ENCODE measurements around the gene PFN3.
"Not testable (repeated sequence)": the region's sequence is repeated elsewhere in the genome, so short reads cannot be mapped to it uniquely, and the experiment has no call there.

PFN3 gene

DNA sequence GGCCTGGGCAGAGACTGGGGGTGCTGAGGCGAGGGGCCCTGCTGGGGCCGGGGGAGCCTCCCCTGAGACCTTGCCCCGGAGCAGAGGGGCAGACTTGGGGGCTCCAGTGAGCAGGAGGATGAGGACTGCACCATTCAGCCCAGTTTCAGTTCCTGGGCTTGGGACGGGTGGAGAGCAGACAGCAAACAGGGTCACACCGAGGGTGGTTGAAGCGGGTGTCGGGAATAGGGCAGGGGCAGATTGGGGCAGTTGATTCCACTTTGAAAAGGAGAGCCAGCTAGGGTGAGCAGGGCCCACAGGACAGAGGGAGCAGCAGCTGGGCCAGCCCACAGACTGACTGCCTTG is 30.5 kb upstream of the PFN3 start:
- no peaks in the 10 kb centered on the region for H3K27me3 Mint-ChIP-seq
- H3K36me3 Mint-ChIP-seq (ENCODE audit: low read depth), result peaks cover 66% of the 10 kb centered on the region
- peak overlapping the region; percentile 97 for H3K27ac Mint-ChIP-seq
- H3K9me3 Mint-ChIP-seq, result no peaks in the 10 kb centered on the region
- peaks cover 86% of the 10 kb centered on the region for H3K4me1 Mint-ChIP-seq (ENCODE audit: low read depth)
- H3K4me3 Mint-ChIP-seq, result peak overlapping the region; percentile 95

DNA sequence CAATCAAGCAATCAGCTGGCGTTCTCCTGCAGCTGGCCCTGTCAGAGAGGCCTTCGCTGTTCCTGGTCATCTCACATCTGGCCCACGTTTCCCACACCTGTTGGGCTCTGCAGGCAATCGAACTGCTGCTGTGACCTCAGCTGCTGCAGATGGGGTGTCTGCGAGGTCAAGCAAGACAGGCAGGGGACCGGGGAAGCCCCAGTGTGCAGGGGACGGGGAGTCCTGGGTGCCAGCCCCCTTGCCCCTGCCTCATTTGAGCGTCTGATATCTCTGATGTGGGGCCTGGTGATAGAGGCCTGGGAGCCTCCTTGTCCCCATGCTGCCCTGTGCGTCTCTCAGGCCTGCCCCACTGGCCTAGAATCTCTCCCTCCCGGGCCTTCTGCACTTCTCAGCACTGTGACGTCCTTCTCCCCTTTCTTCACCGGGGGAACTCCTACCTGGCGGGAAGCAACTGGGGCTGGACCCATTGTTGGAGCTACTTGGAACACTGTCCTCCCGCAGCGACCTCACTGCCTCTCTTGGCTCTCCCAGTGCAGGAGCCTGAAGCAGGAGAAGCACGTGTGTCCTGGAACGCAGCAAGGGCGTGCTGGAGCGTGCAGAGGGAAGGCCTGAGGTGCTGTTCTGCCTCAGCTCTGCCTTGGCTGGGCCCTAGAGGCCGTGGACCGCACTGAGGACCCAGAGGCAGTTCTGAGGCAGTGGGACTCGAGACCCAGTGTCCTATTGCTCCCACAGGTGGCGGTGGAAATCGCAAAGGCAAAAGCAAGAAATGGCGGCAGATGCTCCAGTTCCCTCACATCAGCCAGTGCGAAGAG is 29.9 kb upstream of the PFN3 start:
- Mint-ChIP-seq H3K27ac (peak overlapping the region; percentile 97), H3K9me3 (no peaks in the 10 kb centered on the region), H3K27me3 (no peaks in the 10 kb centered on the region), H3K36me3 (ENCODE audit: low read depth) (peaks cover 60% of the 10 kb centered on the region), H3K4me1 (ENCODE audit: low read depth) (peaks cover 85% of the 10 kb centered on the region), H3K4me3 (peak overlapping the region; percentile 95)

DNA sequence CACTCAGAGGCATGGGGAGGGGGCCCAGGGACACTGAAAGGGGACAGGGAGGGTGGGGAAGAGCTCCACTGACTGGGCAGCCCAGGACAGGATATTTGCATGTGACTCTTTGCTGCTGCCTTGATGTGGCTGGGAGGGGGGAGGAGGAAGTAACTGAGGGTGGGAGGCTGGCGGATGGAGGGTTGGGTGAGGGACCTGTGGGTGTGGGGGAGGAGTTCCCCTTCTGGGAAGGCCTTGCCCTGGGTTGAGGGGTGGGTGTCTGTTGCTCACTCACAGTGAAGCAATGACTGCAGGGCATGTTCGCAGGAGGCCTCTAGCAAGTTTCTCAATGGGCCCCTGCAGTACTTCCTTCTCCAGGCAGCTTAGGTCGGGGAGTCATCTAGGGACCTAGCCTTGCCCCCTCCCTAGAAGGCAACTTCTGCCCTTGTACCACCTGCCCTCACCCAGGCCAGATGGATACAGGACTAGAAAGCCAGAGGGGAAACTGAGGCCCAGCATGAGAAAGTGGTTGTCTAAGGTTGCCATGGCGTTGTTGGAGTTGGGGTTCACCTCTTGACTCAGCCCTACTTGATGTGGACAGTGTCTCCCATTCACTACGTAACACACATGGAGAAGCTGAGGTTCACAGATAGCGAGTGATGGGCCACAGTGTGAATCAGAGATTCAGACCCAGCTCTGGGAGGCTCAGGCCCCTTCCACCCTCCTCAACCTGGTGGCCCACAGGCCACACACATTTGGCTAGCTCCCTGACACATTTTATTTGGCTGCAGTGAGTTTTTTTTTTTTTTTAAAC is 29.0 kb upstream of the PFN3 start:
- Mint-ChIP-seq H3K4me1 (ENCODE audit: low read depth) (peaks cover 86% of the 10 kb centered on the region), H3K9me3 (no peaks in the 10 kb centered on the region), H3K4me3 (peak overlapping the region; percentile 95), H3K36me3 (ENCODE audit: low read depth) (peaks cover 51% of the 10 kb centered on the region), H3K27me3 (no peaks in the 10 kb centered on the region), H3K27ac (peak overlapping the region; percentile 97)

DNA sequence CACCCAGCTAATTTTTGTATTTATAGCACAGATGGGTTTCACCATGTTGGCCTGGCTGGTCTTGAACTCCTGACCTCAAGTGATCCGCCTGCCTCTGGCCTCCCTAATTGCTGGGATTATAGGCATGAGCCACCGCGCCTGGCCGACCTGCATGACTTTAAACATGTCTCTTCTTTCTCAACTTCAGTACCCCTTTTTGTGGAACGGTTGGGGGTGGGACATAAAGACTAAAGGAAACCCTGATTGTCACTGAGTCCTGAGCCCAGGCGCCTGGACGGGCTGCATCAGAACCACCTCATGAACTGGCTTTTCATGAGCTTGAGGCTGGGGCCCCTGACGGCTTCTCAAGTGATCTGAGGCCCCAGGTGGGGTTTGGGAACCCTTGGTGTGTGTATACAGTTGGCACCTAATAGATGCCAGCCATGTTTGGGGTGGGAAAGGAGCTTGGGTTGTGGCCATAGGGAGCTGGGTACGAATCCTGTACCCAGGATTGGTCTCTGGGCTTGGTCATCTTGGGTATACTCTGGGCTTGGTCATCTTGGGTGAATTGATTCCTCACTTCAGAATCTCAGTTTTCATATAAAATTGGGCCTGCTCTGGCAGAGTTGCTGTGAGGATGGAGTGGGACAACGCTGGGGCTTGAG is 28.2 kb upstream of the PFN3 start:
- no peaks in the 10 kb centered on the region for H3K9me3 Mint-ChIP-seq
- peak overlapping the region; percentile 95 for H3K4me3 Mint-ChIP-seq
- peaks cover 43% of the 10 kb centered on the region for H3K36me3 Mint-ChIP-seq (ENCODE audit: low read depth)
- H3K27me3 Mint-ChIP-seq, result no peaks in the 10 kb centered on the region
- peak overlapping the region; percentile 97 for H3K27ac Mint-ChIP-seq
- H3K4me1 Mint-ChIP-seq (ENCODE audit: low read depth), result peaks cover 80% of the 10 kb centered on the region

DNA sequence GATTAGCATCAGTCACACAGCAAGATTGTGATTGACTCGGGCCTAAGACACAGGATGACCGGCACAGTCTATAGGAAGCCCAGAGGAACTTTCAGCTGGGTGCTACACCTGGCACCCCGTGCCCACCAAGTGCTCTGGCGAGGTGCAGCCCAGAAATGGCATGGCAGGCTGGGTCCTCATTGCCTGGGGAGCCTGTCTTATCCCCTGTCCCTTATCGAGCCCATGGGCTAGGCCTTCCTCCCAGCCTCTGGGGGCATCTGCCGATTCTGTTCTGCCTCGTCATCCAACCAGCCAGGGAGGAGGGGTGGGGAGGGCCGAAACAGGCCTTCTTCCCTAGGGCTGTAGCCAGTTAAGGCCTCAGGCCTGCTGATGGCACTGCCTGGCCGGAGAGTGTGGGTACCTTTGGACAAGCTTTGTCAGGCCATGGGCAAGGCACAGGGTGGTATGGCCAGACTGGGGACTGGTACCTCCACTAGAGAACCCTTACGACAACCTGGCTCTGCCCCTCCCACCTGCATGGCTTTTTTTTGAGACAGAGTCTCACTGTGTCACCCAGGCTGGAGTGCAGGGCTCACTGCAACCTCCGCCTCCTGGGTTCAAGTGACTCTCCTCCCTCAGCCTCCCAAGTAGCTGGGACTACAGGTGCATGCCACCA is 27.6 kb upstream of the PFN3 start:
- Mint-ChIP-seq H3K4me3 (peak overlapping the region; percentile 95), H3K9me3 (no peaks in the 10 kb centered on the region), H3K4me1 (ENCODE audit: low read depth) (peaks cover 73% of the 10 kb centered on the region), H3K27me3 (no peaks in the 10 kb centered on the region), H3K36me3 (ENCODE audit: low read depth) (peaks cover 38% of the 10 kb centered on the region), H3K27ac (peak overlapping the region; percentile 97)

DNA sequence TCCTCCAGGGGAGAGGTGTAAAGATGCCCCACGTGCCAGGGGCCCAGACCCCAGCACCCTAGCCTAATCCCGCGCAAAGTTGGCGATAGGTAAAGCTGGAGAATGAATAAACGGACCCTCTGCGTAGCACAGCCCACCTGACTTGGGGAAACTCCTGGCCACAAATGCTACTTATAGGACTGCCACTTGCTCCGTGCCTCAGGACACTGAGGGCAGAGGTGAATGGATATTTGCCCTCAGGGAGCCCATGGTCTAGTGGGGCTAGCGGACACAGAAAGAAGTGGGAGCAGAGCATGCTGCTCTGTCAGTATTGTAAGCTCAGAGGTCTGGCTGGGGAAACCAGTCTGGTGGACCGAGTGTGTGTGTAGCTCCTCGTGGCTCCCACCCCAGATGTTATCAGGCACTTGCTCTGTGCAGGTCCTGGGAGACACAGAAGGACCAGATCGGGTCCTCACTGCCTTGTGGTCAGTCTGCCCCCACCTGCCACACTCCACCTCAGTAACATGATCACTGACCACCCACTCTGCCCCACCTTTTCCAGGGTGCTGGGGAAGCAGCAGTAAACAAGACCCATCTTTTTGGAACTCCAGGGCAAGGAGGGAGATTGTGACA is 26.9 kb upstream of the PFN3 start:
- Mint-ChIP-seq H3K4me3 (peak overlapping the region; percentile 95), H3K27me3 (no peaks in the 10 kb centered on the region), H3K36me3 (ENCODE audit: low read depth) (peaks cover 38% of the 10 kb centered on the region), H3K27ac (peak overlapping the region; percentile 97), H3K4me1 (ENCODE audit: low read depth) (peaks cover 66% of the 10 kb centered on the region), H3K9me3 (no peaks in the 10 kb centered on the region)

DNA sequence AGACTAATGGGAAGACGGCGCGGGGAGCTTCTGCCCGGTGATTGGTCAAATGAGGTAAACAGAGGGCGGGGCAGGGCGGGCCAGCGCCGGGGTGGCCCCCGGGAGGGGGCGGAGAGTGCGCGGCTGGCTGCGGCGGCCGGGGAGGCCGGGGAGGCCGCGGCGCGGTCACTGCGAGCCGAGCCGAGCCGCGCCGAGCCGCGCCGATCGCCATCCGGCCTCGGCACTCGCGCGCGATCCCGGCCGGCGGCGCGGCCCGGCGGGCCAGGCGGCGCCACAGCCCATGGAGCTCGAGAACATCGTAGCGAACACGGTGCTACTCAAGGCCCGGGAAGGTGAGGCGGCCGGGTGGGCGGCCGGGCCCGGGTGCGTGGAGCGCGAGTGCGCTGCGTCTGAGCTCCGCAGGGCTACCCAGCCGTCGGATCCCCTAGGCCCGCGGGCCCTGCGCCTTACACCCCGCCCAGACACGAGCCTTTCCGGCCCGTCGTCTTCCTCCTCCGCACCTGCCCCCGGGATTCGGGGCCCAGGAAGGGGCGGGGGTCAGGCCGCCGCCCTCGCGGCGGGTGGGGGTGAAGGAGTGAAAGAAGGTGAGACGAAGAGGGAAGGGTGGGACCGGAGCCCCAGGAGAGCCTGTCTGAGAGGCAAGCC is 26.2 kb upstream of the PFN3 start, which contains the start of gene GRK6:
Gene GRK6 (plus strand): TSS at position 111 of the 645 bp plus-strand sequence. CDS start 170 bp downstream, at position 281.
- peak within 1 kb of the TSS; percentile 95 for H3K4me3 Mint-ChIP-seq
- no peaks in the 10 kb centered on the region for H3K27me3 Mint-ChIP-seq
- H3K27ac Mint-ChIP-seq, result peak within 1 kb of the TSS; percentile 97
- H3K9me3 Mint-ChIP-seq, result no peaks in the 10 kb centered on the region
- H3K4me1 Mint-ChIP-seq (ENCODE audit: low read depth), result peaks cover 60% of the 10 kb centered on the region
- peaks cover 37% of the 10 kb centered on the region for H3K36me3 Mint-ChIP-seq (ENCODE audit: low read depth)

DNA sequence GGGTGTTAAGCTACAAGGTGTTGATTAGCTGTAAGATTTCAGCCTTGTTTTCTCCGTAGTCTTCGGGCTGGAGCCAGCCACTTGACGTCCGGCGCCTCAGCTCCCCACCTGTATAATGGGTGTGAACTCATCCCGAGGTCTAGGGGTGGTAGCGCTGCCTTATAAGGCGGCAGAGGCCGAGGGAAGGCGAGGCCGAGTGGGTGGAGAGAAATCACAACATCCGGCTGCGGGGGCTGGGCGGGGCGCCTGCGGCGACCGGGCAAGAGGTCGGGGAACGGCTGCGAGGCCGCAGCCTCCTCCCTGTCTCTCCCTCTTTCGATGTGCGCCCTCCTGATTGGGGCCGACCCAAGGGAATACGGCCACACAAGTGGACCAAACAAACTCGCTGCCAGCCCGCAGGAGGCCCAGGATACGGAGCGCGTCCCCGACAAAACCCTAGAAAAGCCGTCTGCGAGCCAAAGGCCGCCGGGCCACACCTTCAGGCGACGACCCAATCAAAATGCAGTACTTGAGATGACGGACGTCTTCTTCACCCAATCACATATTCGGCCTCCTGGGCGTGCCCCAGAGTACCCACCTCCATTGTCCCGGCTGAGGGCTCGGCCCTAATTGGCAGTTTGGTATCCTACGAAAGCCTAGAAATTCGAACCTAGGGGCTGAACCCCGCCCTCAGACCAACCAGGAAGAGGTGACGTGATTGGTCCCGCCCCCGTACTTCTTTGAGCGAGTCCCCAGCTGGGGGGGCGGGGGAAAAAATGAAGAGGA is 25.5 kb upstream of the PFN3 start:
- Mint-ChIP-seq H3K4me3 (peak overlapping the region; percentile 85), H3K9me3 (no peaks in the 10 kb centered on the region), H3K27me3 (no peaks in the 10 kb centered on the region), H3K36me3 (ENCODE audit: low read depth) (peaks cover 31% of the 10 kb centered on the region), H3K4me1 (ENCODE audit: low read depth) (peaks cover 53% of the 10 kb centered on the region), H3K27ac (peak overlapping the region; percentile 94)

DNA sequence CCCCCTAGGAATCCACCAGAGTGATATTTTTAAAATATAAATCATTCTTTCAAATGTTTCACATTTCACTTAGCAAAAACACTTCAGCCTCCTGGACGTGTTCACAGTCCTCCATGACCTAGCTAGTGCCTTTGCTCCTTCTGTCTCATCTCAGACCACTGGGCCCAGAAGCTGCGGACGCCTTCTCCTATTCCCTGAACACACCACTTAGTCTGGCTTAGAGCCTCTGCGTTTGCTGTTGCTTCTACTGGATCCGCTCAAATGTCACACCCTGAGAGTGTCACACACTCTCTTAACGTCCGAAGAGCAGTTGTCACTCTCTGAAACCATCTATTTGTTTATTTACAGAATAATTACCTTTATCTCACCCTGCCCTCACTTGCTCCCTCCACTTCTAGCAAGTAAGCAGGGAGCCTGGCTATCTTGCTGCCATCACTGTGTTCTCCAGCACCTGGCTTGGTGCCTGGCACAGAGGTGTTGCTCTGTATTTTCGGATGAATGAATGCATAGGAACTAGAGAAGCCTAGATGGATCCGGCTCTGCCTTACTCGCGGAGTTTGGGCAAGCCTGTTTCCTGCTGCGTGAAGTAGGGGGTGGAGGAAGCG is 24.8 kb upstream of the PFN3 start:
- peaks cover 24% of the 10 kb centered on the region for H3K36me3 Mint-ChIP-seq (ENCODE audit: low read depth)
- peaks cover 46% of the 10 kb centered on the region for H3K4me1 Mint-ChIP-seq (ENCODE audit: low read depth)
- no peaks in the 10 kb centered on the region for H3K9me3 Mint-ChIP-seq
- peak overlapping the region; percentile 85 for H3K4me3 Mint-ChIP-seq
- H3K27ac Mint-ChIP-seq, result peak overlapping the region; percentile 94
- H3K27me3 Mint-ChIP-seq, result no peaks in the 10 kb centered on the region

DNA sequence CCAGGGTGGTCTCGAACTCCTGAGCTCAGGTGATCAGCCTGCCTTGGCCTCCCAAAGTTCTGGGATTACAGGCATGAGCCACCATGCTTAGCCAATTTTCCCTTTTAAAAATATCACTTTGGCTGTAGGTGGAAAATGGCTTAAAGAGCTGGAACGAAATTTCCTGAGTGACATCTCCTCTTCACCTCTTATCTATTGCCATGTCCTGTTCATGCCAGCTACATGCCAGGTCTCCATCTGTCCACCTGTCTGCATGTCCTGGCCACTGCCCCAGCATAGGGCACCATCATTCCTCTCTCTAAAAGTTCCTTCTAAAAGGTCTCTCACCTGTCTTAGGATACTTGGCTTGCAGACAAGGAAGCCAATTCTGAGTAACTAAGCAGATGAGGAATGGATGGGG is 23.2 kb upstream of the PFN3 start:
- Mint-ChIP-seq H3K27me3 (no peaks in the 10 kb centered on the region), H3K27ac (no peak overlapping the region), H3K4me1 (ENCODE audit: low read depth) (peaks cover 29% of the 10 kb centered on the region), H3K9me3 (no peaks in the 10 kb centered on the region), H3K36me3 (ENCODE audit: low read depth) (peaks cover 8% of the 10 kb centered on the region), H3K4me3 (no peak overlapping the region)

DNA sequence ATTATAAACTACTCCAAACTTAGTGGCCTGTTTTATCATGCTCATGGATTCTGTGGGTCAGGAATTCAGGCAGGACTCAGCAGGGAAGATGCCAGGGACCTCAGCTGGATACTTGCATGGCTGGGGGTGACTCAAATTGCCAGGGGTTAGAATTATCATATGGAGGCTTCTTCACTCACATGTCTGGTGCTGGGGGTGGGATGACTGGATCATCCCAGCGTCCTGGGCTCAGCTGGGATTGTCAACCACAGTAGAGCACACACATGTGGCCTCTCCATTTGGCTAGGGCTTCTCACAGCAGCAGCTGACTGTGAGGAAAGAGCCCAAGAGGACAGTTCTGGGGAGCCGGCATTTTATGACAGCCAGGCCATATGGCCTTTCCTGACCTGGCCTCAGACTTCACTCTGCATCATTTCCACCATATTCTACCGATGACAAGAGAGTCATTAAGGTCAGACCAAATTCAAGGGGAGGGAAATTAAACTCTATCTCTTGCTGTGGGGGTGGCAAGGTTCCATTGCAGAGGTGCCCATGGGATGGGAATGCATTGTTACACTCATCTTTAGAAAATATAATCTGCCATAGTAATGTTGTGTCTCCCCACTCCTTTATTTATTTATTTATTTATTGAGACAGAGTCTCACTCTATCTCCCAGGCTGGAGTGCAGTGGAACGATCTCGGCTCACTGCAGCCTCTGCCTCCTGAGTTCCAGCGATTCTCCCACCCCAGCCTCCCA is 20.8 kb upstream of the PFN3 start:
- no peaks in the 10 kb centered on the region for H3K9me3 Mint-ChIP-seq
- H3K27me3 Mint-ChIP-seq, result no peaks in the 10 kb centered on the region
- H3K27ac Mint-ChIP-seq, result no peak overlapping the region
- no peaks in the 10 kb centered on the region for H3K36me3 Mint-ChIP-seq (ENCODE audit: low read depth)
- peaks cover 18% of the 10 kb centered on the region for H3K4me1 Mint-ChIP-seq (ENCODE audit: low read depth)
- H3K4me3 Mint-ChIP-seq, result no peak overlapping the region

DNA sequence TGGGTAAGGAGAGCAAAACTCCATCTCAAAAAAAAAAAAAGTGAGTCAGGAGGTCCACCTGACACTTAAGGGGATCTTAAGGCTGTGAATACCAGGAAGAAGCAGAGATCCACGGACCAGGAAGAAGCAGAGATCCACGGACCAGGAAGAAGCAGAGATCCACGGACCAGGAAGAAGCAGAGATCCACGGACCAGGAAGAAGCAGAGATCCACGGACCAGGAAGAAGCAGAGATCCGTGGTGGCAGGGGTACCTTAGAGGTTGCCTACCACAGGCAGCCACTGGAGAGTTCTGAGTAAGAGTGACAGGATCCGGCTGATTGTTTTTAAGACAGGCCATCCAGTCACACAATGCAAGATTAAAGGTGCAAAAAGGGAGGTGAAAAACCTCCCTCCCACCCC is 20.0 kb upstream of the PFN3 start:
- H3K9me3 Mint-ChIP-seq, H3K27ac Mint-ChIP-seq: not testable (repeated sequence)
- H3K4me1 Mint-ChIP-seq (ENCODE audit: low read depth), result peaks cover 15% of the 10 kb centered on the region

DNA sequence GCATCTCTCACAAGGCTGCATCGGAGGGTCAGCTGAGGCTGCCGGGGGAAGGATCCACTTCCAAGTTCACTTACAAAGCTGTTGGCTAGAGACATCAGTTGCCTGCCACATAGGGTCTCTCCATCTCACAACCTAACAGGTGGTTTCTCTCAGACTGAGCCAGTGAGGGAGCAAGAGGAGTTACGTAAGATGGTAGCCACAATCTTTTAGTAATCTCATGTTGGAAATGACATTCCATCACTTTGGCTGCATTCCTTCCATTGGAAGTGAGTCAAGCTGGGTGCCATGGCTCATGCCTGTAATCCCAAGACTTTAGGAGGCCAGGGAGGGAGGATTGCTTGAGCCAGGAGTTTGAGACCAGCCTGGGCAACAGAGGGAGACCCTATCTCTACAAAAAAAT is 18.6 kb upstream of the PFN3 start:
- Mint-ChIP-seq H3K9me3 (no peaks in the 10 kb centered on the region), H3K4me3 (no peak overlapping the region), H3K27ac (no peak overlapping the region), H3K27me3 (no peaks in the 10 kb centered on the region), H3K4me1 (ENCODE audit: low read depth) (peaks cover 9% of the 10 kb centered on the region), H3K36me3 (ENCODE audit: low read depth) (no peaks in the 10 kb centered on the region)

More for the DNA sequence above, 20.0 kb upstream of the PFN3 start:
- not testable (repeated sequence) for H3K4me3 Mint-ChIP-seq; H3K27me3 Mint-ChIP-seq; H3K36me3 Mint-ChIP-seq (ENCODE audit: low read depth)

All from stimulated activated naive CD8-positive, alpha-beta T cell treated with anti-CD3 and anti-CD28 coated beads, Interleukin-15, Interleukin-2, amounts not matched to agents 100 ng/mL and 50 ng/mL, for 24 hours (primary cell).